ENCODE measurements around the gene ST7.

- no peak for TF ChIP-seq CTCF (IDR thresholded peaks at IDR 0.05; ENCODE audit: low read depth, low read length)
- TF ChIP-seq POLR2A (IDR thresholded peaks at IDR 0.05; ENCODE audit: extremely low read depth, insufficient read length), result no peak
- no peak for TF ChIP-seq MAX (IDR thresholded peaks at IDR 0.05; ENCODE audit: low read depth, low read length)
- no peak for TF ChIP-seq MYC (IDR thresholded peaks at IDR 0.05; ENCODE audit: low read depth, low read length)
Observed at GRCh38 chr7:116906391-116906790, 46.9 kb upstream of the ST7 start.
